Kidney (tissue), 14 donors: Measurements from ENCODE around the gene MSRB3. TPM values are rescaled to one million over a fixed set of nuclear protein-coding genes. Genes with fewer than 3 reads are reported as not detected.
"Not testable (repeated sequence)": the region's sequence is repeated elsewhere in the genome, so short reads cannot be mapped to it uniquely, and the experiment has no call there.

Experiments used
- DNase-seq, 5 donors: peaks; one replicate each; pipeline ENCODE4 v3.0.0-alpha.2; 2013 to 2020
- FAIRE-seq: peaks from 2 replicates; lab custom pipeline; 2012; peaks lifted over from hg19 to GRCh38; lab: Jason Lieb, UNC
- H3K27ac ChIP-seq, 2 donors: one replicate each; pipeline ENCODE4 v1.7.0; 2013; ENCODE audit warnings: low read depth in 2 of 2, low read length in 2 of 2, inconsistent platforms in 1 of 2
- H3K27me3 ChIP-seq: one replicate; pipeline ENCODE4 v1.7.1; 2013; ENCODE audit warnings: low read length, inconsistent platforms; ENCODE audit not compliant: control insufficient read depth, insufficient read depth
- H3K36me3 ChIP-seq, 3 donors: one replicate each; pipeline versions ENCODE4 v1.7.0 to v1.7.1; 2013; ENCODE audit warnings: low read length in 3 of 3, control low read depth in 1 of 3, inconsistent platforms in 1 of 3; ENCODE audit not compliant: insufficient read depth in 3 of 3, control insufficient read depth in 2 of 3
- H3K4me1 ChIP-seq, 3 donors: one replicate each; pipeline versions ENCODE4 v1.7.0 to v1.7.1; 2013; ENCODE audit warnings: low read length in 3 of 3, inconsistent platforms in 1 of 3, low read depth in 1 of 3; ENCODE audit not compliant: control insufficient read depth in 2 of 3, insufficient read depth in 2 of 3
- H3K4me3 ChIP-seq, 3 donors: one replicate each; pipeline versions ENCODE4 v1.7.0 to v1.8.1; 2013; ENCODE audit warnings: low read length in 3 of 3, control low read depth in 1 of 3, inconsistent platforms in 1 of 3
- H3K9ac ChIP-seq, 3 donors: one replicate each; pipeline versions ENCODE4 v1.7.0 to v1.7.1; 2013; ENCODE audit warnings: low read length in 3 of 3, control low read depth in 1 of 3, inconsistent platforms in 1 of 3
- H3K9me3 ChIP-seq, 3 donors: one replicate each; pipeline versions ENCODE4 v1.7.0 to v1.7.1; 2013; ENCODE audit warnings: low read length in 3 of 3, control low read depth in 1 of 3, inconsistent platforms in 1 of 3; ENCODE audit not compliant: control insufficient read depth in 2 of 3, insufficient read depth in 1 of 3
- intact Hi-C: fragments of 100-400 bp; cut with DNase I; formaldehyde crosslinking; loops from one replicate; pipeline ENCODE4 v1.11.1; 2022
- polyA plus RNA-seq: library from polyadenylated mRNA; stranded (reverse); fragments of 350-450 nt; fragmentation: Illumina TruSeq; extraction: RNeasy Lipid Tissue Mini Kit (QIAGEN cat#74804); gene quantifications from one replicate; pipeline ENCODE4 v1.2.3, GENCODE V29; 2014; ENCODE audit warnings: low read depth, low replicate concordance; ENCODE audit not compliant: insufficient read depth
- total RNA-seq: library from RNA; stranded (reverse); fragmentation: NEBNext Ultra II Directional; extraction: Animal tissue kit (Norgen Biotek cat#: 25700); gene quantifications from one replicate; pipeline ENCODE4 v1.2.1, GENCODE V29; 2021
- TF ChIP-seq, protein P1 (sequence below): IDR thresholded peaks from 3 replicates; pipeline ENCODE4 v1.5.1; 2012; ENCODE audit warnings: mild to moderate bottlenecking, moderate library complexity, borderline replicate concordance; ENCODE audit not compliant: insufficient read depth; ENCODE audit errors: extremely low read depth
- donor health status: control.
- donor health status: control.
- donor health status: control.
- donor health status: control.
- donor health status: control.
- donor health status: DM: yes; HTN: yes; CAD: no.
- donor health status: Normal renal cell carcinoma (clear cell type).

MSRB3 gene
- total and polyA plus RNA-seq, 2 donors from 2014 or later = 10.3 to 35.9 TPM

GRCh38 chr12:65477721-65478120, 199.2 kb downstream of the MSRB3 start:
- Histone ChIP-seq H3K27ac (no peak overlapping the region), H3K4me1 (no peaks in the 10 kb centered on the region), H3K9me3 (no peaks in the 10 kb centered on the region), H3K9ac (no peak overlapping the region), H3K27me3 (no peaks in the 10 kb centered on the region), H3K36me3 (no peaks in the 10 kb centered on the region), H3K4me3 (no peak overlapping the region)
- TF ChIP-seq, protein P1, sequence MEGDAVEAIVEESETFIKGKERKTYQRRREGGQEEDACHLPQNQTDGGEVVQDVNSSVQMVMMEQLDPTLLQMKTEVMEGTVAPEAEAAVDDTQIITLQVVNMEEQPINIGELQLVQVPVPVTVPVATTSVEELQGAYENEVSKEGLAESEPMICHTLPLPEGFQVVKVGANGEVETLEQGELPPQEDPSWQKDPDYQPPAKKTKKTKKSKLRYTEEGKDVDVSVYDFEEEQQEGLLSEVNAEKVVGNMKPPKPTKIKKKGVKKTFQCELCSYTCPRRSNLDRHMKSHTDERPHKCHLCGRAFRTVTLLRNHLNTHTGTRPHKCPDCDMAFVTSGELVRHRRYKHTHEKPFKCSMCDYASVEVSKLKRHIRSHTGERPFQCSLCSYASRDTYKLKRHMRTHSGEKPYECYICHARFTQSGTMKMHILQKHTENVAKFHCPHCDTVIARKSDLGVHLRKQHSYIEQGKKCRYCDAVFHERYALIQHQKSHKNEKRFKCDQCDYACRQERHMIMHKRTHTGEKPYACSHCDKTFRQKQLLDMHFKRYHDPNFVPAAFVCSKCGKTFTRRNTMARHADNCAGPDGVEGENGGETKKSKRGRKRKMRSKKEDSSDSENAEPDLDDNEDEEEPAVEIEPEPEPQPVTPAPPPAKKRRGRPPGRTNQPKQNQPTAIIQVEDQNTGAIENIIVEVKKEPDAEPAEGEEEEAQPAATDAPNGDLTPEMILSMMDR = no peak
- FAIRE-seq (no peak), DNase-seq (no peak)
- intact Hi-C loops = no loop called here

- H3K4me1 ChIP-seq, H3K4me3 ChIP-seq, intact Hi-C loops, DNase-seq, H3K9ac ChIP-seq, H3K27me3 ChIP-seq, H3K9me3 ChIP-seq, FAIRE-seq, H3K36me3 ChIP-seq, H3K27ac ChIP-seq: not testable (repeated sequence)
Observed at GRCh38 chr12:65483891-65484516, 205.5 kb downstream of the MSRB3 start.

GRCh38 chr12:65488197-65488596, 209.7 kb downstream of the MSRB3 start:
- Histone ChIP-seq H3K9me3 (peaks cover 0 to 7% (median 0%) of the 10 kb centered on the region in 3 donors), H3K4me1 (no peaks in the 10 kb centered on the region), H3K4me3 (no peak overlapping the region), H3K9ac (no peak overlapping the region), H3K27ac (no peak overlapping the region), H3K36me3 (no peaks in the 10 kb centered on the region), H3K27me3 (no peaks in the 10 kb centered on the region)
- intact Hi-C loops = no loop called here
- FAIRE-seq = no peak
- TF ChIP-seq, protein P1 = no peak
- no peak for DNase-seq

- Histone ChIP-seq H3K27ac (no peak overlapping the region), H3K27me3 (no peaks in the 10 kb centered on the region), H3K4me3 (no peak overlapping the region), H3K36me3 (no peaks in the 10 kb centered on the region), H3K9ac (no peak overlapping the region), H3K9me3 (no peaks in the 10 kb centered on the region), H3K4me1 (no peaks in the 10 kb centered on the region)
- DNase-seq (no peak), FAIRE-seq (no peak)
- intact Hi-C loops = no loop called here
- TF ChIP-seq, protein P1 = no peak
Observed at GRCh38 chr12:65490250-65490649, 211.8 kb downstream of the MSRB3 start.
